ENCODE results near the gene SLC25A15. TPM values are rescaled to one million over a fixed set of nuclear protein-coding genes. Genes with fewer than 3 reads are reported as not detected.
"Not testable (repeated sequence)": the region's sequence is repeated elsewhere in the genome, so short reads cannot be mapped to it uniquely, and the experiment has no call there.

Gene SLC25A15
- polyA plus RNA-seq, 4 donors, result 14.6 to 18.1 (median 17.5) TPM

DNA sequence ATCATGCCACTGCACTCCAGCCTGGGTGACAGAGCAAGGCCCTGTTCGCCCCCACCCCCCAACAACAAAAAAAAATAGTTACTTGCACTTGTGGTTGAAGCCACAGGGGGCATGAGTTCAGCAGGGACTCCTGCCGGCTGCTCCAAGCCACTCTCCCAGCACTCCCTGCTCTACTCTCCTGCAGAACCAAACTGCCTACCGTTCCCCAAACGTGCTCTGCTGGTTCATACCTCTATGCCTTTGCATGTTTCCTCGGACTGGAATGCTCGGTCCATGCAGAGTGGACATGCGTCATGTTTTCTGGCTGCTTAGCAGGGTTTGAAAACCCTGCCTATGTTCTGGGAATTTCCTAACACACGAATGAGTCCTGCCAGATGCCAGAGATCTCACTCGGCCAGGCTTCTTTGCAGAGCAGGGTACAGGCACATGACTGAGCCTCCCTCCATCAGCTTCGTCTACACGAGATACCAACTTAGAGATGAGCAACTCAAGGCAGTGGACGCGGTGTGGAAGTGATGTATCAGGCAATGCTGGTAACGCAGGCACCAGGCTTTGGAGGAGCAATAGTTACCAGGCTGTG, 8.5 kb upstream of the SLC25A15 start:
- DNase-seq (ENCODE audit: low read depth in 4 of 4, low spot score in 2 of 4), result no peak

DNA sequence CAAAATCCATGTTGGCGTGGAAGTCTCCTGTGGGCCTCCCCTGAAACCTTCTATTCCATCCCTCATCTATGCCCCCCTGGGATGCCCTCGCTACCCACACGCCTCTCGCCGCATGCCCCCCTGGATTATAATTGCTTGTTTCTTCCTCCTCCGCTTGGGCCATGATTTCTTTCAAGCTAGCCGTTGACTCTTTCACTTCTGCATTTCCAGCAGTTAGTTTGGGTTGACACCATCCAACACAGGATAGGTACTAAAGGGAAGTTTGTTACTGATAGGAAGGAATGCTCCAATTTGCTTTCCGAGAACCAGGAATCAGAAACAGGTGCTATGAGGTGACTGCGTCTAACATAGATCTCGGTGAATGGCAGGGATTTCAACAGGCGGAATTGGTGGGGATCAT, 7.7 kb upstream of the SLC25A15 start:
- DNase-seq (ENCODE audit: low read depth in 4 of 4, low spot score in 2 of 4), result no peak

DNA sequence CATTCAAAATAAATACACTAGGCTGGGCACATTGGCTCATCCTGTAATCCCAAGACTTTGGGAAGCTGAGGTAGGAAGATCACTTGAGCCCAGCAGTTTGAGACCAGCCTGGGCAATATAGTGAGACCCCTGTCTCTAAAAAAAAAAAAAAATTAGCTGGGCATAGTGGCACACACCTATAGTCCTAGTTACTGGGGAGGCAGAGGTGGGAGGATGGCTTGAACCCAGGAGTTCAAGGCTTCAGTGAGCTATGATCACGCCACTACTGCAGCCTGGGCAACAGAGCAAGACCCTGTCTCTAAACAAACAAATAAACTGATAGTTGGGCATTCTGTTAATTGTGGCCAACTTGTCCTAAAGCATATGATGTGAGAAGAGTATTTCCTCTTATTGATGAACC, 6.4 kb upstream of the SLC25A15 start:
- DNase-seq (ENCODE audit: low read depth in 4 of 4, low spot score in 2 of 4), result not testable (repeated sequence)

DNA sequence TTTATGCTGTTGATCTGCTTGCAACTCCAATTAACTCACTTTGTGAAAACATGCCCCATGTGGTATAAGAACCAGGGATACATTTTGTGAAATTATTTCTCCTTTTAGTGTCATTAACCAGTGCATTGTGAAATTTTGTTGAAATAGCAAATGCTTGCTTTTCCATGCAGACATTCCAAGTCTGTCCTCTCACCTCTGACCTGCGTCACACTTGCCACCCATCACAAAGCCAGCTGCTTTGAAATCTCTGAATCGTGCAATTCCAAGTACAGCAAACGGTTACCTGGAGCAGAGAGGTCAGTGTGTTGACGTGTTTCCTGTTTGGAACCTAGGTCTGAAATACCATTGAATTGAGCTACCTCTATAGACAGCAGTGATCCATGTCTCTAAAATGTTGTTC, 4.9 kb upstream of the SLC25A15 start:
- no peak for DNase-seq (ENCODE audit: low read depth in 4 of 4, low spot score in 2 of 4)

DNA sequence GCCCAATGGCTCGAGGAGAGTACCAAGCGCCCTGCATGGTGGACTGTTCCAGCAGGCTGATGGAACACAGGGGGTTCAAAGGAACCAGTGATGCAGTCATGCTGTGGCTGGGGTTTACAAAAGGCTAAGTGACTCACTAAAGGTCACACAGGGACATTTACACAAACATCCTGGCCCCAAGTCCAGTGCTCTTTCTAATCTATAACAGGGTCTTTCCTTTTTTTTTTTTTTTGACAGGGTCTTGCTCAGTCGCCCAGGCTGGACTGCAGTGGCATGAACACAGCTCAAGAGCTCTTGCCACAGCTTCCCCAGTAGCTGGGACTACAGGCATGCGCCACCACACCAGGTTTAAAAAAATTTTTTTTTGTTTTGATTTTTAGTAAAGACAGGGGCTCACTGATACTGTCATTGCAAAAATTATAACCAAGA, 2.8 kb upstream of the SLC25A15 start:
- no peak for DNase-seq (ENCODE audit: low read depth in 4 of 4, low spot score in 2 of 4)

DNA sequence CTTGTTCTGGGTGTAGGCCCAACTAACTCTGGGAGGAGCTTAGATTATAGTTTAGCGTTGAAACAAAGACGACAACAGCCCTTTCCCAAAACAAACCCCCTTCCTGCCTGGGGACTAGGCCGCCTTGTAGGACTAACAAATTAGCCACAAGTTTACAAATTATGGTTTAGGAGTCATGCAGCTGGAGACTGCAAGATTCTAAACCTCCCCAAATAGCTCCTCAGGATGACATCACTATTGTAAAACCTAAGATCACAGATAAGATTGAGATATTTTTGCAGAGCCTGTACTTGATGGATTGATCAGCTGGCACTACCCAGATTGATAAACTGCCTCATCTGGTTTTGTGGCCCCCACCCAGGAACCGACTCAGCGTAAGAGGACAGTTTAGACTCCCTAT, 2.3 kb upstream of the SLC25A15 start:
- no peak for DNase-seq (ENCODE audit: low read depth in 4 of 4, low spot score in 2 of 4)

DNA sequence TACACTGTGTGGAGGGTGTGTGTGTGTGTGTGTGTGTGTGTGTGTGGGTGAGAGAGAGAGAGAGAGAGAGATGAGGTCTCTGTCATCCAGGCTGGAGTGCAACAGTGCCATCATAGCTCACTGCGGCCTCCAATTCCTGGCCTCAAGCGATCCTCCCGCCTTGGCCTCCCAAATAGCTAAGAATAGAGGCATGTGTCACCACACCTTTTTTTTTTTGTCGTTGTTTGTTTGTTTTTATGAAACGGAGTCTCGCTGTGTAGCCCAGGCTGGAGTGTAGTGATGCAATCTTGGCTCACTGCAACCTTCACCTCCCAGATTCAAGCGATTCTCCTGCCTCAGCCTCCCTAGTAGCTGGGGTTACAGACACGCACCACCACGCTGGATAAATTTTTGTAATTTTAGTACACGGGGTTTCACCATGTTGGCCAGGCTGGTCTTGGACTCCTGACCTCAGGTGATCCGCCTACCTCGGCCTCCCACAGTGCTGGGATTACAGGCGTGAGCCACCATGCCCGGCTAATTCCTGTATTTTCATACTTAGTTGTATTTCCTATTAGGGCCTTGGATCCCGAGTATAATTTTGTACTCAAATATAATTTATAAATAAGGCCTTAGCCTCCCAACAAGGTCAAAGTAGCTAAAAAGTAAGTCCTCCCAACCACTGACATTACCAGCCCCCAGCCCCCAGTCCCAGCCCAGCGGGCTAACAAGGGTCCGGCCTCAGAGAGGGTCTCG, 704 bp upstream of the SLC25A15 start:
- not testable (repeated sequence) for DNase-seq (ENCODE audit: low read depth in 4 of 4, low spot score in 2 of 4)

DNA sequence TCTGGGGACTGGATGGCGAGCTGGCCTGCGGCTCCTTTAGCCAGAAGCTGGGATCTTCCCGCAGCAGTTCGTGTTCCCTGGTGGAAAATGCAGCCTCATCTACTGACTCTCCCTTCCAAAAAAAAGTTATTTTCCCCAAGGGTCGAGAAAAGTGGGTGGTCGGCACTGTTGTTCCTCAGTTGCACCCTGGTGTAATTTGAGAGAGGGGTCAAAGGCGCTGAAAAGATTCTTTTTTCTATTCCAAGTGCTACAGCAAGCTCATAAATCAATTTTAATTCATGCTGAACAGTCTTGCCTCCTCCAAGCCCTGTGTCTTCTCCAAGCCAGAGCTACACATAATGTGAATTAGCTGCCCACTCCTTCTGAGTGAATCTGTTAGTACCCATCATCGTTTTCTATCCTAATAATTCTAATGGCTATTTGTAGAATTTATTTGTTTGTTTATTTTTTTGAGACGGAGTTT, 774 bp downstream of the SLC25A15 start:
- peak in 2 of 4 donors; percentile 30 to 56 for DNase-seq (ENCODE audit: low read depth in 4 of 4, low spot score in 2 of 4)

DNA sequence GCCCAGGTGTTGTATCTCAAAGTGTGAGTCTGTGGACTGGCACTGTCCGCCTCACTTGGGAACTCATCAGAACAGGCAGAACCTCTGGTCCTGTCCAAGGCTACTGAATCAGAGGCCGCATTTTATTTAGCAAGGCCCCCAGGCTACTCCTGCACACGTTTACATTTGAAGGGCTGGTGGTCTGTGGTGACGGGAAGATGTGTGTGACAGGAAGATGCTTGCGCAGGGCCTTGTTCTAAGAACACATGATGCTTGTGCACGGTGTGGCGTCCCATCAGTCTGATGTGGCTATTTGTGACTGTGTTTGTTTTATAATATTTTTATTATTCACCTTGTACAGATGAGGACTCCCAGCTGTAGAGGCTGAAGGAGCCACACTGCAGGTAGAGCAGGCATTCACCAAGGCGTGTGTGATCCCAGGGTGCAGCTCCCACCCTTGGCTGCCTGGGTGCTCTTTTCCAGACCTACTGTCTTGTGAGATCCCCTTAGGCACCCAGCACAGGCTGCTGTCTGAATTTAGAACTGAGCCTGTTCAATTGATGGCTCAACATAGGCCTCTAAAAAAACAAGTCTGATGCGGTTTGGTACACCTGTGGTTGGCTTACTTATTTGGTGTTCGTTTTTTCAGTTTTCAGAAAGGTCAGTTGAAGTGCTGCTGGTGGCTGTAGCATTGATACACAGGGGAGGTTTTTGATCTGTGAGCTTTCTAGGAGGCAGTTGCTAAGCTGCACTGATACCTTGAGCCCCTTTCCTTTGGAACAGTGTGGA, 3.1 kb downstream of the SLC25A15 start:
- no peak for DNase-seq (ENCODE audit: low read depth in 4 of 4, low spot score in 2 of 4)

DNA sequence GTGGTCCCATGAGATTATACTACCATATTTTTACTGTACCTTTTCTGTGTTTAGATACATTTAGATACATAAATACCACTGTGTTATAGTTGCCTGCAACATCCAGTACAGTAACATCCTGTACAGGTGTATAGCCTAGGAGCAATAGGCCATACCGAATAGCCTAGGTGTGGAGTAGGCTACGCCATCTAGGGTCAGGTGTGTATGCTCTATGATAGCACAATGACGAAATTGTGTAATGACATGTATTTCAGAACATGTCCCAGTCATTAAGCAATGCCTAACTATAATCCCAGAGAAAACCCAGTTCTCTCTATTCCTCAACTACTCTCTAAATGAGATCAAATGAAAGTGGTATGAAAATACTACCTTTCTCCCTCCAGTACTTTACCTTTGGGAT, 3.9 kb downstream of the SLC25A15 start:
- DNase-seq (ENCODE audit: low read depth in 4 of 4, low spot score in 2 of 4), result no peak

DNA sequence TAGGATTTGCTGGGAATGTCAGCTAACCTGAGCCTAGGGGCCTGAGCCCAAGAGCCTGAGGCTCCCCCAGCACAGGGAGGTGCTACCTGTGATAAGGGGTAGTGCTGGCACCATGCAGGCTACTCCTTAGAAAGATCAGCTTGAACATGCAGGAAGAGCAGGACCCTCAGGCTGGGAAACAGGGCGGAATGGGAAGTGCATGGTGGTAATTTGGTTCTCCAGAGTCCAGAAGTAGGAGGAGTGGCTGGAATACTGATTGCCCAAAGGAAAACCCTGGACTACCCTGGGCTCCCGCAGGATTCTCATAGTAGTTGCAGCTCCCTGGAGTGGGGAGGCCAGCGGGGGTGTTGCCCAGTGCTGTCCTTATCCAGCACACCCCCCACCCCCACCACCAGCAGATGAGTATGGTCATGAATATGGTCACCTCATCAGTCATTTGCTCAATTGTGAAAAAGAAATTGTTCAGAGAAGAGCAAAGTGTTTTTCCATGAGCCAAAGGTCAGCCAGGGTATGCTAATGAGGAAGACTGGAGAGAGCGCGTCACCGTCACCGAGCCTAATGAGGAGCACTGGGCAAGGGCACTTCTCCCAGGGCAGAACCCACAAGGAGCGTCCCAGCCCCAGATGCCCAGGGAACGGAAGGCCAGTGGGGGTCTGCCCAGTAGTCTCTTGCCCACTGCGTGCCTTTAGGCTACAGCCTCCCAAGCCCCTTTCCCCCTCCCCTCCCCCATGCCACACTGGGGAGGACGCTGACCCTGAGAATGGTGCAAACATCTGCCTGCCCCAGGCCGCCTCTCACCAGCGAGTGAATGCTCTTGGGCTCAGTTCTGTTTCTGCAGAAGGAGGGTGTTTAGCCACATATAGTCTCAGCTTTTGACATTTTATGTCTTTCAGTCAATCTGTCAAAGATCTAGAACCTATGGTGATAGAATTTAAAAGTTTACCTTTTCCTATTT, 5.3 kb downstream of the SLC25A15 start:
- DNase-seq (ENCODE audit: low read depth in 4 of 4, low spot score in 2 of 4), result no peak

DNA sequence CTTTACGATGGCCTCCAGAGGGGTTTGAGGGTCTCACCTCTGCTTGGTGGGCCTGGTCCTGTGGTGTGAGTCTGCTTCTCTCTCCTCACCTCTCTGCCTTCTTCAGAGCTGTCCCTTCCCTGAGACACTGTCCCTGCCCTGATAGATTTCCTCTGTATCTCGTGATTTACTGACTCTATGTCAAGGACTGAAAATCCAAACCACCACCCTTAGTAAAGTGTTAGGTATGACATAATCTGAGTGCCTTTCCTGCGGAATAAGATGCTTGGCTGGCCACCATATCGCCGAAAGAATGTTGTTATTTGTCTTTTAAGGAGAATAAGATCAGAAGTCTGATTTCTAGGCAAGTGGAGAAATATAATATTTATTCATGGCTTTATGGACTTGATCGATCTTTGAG, 7.2 kb downstream of the SLC25A15 start:
- DNase-seq (ENCODE audit: low read depth in 4 of 4, low spot score in 2 of 4), result no peak

DNA sequence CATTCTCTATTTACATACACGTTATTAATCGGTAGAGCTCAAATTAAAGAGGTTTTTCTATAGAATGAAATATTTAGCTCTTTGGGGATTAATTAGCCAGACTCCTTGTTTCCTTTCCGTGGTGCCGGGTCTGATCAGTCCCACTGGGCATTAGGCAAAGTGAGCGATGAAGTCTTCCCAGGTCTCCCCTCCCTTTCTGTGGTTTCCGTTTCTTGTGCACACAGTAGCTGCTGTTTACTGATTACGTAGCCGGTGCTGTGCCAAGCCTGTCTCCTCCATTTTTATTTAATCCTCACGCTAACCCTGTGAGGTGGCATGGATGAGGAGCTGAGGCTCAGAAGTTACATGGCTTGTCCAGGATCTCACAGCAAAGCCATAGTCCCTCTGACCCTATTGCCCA, 9.0 kb downstream of the SLC25A15 start:
- no peak for DNase-seq (ENCODE audit: low read depth in 4 of 4, low spot score in 2 of 4)

DNA sequence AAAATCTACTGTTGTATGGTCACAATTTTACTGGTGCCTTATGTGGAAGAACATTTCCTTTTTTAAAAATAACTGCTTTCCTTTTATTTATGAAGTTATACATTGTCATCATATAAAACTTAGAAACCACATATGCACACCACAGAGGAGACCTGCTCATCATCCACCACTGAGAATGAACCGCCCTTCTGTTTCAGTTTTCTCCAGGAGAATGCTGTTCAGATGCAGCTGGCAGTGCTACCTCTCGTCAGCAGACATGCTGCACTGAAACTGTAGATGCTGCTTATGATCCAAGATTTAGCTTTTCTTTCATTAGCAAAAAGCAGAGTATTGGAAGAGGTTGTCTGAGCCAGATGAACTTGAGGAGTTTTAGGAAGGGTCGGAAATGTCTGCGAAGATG, 10.1 kb downstream of the SLC25A15 start:
- no peak for DNase-seq (ENCODE audit: low read depth in 4 of 4, low spot score in 2 of 4)

DNA sequence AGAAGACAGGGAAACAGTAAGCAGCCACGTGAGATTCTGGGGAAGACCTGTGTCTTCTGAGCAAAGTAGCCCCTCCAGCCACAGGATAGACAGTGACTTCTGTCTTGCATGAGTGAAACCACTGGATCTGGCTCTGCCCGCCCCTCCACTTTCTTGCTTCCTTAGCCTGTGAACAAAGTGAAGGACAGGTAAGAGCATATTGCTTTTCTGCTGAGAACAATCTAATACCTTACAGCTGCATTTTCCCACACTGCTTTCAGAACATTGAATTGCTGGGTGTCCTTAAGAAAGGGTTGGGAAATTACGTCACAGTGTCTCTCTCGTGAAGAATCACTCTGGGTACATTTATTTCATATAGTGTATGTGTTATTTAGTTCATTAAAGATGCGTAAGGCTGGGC, 11.1 kb downstream of the SLC25A15 start:
- DNase-seq (ENCODE audit: low read depth in 4 of 4, low spot score in 2 of 4), result no peak

DNA sequence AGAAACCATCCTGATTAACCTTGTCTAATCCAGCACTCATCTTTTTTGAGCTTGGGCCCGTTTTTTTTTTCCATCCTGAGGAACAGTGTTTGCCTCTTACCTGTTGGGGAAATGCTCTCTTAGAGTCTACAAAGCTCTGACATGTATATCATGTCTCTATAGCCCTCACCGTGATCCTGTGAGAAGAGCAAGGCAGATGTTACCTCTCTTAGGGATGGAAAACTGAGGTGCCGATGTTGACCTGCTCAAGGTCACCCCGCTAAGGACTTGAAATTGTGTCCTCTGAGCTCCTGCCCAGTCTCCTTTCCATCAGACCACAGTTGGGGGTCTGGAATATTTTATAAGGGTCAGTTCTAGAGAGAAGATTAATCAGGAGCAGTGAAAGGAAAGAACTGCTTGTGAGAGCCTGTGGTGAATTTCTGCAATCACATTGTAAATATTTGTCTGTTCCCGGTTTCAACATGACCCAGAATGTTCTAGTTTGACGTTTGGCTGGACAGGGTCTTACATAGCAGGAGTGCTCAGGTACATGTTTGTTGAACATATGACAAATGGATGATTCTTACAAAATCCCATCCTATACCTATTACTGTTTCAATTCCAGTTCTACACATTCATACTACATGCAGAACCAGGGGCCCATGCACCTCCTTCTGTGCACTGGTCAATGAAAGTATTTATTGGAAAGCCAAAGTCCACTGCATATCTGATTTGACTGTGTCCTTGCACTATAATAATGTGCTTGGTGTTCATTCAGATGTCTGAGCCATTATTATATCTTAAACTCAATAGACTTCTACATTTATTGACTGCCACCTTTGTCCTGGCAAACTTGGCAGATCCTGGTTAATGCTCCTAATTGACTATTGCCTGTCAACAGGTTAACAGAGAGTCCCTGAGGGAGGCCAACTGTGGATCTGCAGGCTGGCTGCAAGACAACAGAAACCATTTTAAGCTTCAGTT, 12.1 kb downstream of the SLC25A15 start:
- DNase-seq (ENCODE audit: low read depth in 4 of 4, low spot score in 2 of 4), result no peak

DNA sequence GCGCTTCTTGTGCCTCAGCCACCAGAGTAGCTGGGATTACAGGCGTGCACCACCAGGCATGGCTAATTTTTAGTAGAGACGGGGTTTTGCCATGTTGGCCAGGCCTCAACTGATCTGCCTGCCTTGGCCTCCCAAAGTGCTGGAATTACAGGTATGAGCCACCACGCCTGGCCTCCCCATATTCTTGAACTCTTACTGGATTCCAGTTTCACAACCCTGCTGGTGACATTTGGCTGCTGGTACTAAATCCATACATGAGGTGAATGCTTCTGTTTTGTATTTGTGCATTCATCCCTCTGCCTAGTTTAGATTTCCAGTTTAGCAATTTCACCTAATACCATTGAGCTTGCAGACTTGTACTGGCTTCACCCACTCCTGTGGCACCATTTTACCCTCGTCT, 13.9 kb downstream of the SLC25A15 start:
- DNase-seq (ENCODE audit: low read depth in 4 of 4, low spot score in 2 of 4), result no peak

DNA sequence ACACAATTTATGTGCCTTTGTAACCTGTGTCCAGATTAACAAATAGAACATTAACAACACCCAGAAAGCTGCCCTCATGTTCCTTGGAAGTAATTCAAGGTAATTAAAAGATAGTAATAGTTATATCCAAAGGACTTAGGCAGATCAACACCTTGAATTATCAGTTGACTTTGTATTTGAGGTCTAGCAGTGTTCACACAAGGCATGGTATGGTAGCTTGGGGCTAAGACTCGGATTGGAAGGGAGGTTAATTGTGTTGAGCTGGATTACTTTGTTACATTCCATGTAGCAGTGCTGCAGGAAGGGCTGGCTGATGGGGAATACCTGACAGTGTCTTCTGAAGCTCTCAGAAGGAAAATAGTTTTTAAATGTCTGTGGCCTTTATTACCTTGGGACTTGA, 16.8 kb downstream of the SLC25A15 start:
- no peak for DNase-seq (ENCODE audit: low read depth in 4 of 4, low spot score in 2 of 4)

DNA sequence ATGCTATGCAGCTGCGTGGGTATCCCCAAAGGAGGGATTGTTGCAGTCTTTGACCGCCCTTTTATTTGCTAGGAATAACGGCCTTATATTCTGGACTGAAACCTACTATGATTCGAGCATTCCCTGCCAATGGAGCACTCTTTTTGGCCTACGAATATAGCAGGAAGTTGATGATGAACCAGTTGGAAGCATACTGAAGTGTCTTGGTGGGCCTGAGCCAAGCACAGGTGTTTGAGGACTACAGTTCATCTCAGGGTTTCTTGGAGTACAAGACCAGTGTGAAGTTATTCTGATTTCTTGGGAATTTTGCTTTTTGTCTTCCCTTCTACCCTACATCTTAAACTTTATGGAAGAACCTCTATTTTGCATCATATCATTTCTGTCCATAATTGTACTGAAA, 20.1 kb downstream of the SLC25A15 start:
- no peak for DNase-seq (ENCODE audit: low read depth in 4 of 4, low spot score in 2 of 4)
